Islet of Langerhans (tissue), 1 donor: ENCODE measurements around the gene CDC26.
"Not testable (repeated sequence)": the region's sequence is repeated elsewhere in the genome, so short reads cannot be mapped to it uniquely, and the experiment has no call there.

Experiments
- FAIRE-seq: peaks from one replicate; lab custom pipeline; 2011; peaks lifted over from hg19 to GRCh38; lab: Jason Lieb, UNC

The CDC26 gene

DNA sequence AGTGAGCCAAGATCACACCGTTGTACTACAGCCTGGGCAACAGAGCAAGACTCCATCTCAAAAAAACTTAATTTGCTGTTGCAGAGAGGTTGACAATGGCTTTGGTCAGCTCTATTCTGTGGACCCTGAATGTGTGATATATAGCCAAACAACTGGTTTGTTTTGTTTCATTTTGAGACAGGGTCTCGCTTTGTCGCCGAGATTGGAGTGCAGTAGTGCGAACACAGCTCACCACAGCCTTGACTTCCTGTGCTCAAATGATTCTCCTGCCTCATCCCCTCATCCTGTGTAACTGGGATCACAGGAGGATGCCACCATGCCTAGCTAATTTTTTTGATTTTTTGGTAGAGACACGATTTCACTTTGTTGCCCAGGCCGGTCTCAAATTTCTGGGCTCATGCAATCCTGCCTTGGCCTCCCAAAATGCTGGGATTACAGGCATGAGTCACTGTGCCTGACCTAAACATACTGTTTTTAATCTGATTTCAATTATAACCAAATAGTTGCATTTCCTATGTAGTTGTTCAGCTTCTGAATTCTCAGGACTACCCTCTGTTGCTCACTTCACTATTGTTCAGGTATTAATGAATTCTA, 18.0 kb upstream of the CDC26 start:
- FAIRE-seq = no peak

DNA sequence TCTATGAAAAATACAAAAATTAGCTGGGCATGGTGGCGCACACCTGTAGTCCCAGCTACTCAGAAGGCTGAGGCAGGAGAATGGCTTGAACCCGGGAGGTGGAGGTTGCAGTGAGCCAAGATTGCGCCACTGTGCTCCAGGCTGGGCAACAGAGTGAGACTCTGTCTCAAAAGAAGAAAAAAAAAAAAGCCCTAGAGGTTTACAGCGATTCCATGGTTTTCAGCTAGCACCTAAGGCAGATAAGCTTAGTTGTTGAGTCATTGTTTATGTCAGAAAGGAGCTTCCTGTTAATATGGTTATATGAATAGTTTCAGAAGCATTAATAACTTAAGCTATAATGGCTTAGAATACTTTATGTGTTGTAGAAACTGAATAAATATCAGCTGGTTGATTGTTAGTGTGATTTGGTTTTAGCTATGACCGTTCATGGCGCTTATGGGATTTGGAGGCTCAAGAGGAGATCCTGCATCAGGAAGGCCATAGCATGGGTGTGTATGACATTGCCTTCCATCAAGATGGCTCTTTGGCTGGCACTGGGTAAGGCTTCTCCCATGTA, 14.8 kb upstream of the CDC26 start:
- no peak for FAIRE-seq

DNA sequence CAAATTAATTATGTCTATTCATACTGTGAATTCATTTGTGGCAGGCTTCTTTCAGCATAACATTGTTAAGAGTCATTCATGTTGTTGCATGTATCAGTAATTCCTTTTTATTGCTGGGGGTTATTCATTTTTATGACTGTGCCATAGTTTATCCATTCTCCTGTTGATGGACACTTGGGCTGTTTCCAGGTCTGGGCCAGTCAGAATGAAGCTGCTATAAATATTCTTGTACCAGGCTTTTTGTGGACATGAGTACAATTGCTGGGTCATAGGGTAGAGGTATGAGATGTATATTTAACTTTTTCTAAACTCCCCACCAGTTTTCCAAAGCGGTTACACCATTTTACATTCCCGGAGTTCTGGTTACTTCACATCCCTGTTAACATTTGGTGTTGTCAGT, 13.7 kb upstream of the CDC26 start:
- no peak for FAIRE-seq

DNA sequence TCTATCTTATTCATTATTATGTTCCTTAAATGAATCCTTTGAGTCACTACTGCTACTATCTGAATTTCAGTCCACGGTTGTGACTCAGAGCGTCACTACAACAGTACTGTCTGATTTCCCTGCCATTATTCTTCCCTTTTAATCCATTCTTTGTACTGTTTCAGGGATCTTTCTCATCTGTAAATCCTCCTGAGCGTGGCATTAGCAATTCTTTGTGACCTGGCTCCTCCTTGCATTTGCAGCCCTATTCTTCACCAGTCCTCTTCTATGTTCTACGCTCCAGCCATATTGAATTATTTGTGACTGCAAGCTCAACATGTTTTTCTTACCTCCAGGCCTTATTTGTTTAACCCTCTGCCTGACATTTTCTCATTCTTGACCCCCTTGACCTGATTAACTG, 6.0 kb upstream of the CDC26 start:
- FAIRE-seq = no peak

DNA sequence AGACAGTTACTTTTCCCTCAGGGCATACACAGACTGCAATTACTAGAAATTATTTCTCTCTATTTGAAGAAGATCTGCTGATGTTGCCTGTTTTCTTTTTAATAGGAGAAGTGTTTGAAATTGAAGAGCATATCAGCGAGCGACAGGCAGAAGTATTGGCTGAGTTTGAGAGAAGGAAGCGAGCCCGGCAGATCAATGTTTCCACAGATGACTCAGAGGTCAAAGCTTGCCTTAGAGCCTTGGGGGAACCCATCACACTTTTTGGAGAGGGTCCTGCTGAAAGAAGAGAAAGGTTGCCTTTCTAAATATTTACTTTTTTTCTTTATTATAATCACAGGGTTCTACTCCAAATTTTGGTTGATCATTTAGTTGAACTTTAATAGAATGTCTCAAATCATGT, 3.5 kb upstream of the CDC26 start:
- FAIRE-seq = no peak

DNA sequence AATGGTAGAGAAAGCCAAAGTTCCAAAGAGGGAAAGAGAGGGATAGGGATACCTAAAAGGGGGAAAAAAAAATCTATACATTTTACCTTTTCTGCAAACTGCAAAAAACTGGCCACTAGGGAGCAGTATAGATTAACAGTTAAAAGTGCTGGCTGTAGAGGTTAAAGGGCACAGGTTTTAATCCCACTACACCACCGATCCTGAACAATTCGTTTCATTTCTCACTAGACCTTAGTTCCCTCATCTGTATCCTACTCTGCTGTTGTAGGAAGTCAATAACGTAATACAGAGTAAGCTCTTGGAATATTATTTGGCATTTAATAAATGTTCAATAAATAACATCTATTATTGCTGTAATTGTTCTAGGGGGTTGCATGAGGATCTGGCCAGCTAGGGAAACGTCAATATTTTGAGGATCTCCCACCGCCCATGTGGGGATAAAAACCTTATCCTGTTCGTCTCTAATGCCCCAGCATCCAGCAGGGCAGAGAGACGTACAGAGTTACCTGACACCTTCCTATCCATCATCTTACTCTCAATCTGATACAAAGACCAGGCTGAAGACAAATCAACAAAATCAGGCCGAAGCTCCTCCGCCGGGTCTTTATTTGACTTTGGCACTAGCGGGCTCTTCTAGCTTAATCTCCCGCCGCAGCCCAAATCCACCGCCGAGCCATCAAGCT, 757 bp downstream of the CDC26 start:
- FAIRE-seq = peak; percentile 64

DNA sequence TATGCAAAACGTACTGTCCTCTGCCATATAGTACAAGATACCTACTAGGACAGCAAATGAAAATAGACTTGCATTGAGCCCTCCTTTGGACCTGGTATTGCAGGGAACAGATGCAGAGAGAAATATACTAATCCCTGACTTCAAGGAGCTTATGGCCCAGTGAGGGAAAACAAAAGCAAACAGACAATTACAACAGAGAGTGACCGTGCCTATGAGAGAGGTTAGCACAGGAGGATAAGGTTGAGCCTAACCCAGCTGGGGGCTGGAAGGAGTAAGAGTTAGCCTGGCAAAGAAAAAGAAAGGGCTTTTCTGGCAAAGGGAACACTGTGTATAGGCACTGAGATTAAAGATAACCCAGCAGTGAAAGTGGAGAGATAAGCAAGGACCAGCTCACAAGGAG, 5.5 kb downstream of the CDC26 start:
- no peak for FAIRE-seq

DNA sequence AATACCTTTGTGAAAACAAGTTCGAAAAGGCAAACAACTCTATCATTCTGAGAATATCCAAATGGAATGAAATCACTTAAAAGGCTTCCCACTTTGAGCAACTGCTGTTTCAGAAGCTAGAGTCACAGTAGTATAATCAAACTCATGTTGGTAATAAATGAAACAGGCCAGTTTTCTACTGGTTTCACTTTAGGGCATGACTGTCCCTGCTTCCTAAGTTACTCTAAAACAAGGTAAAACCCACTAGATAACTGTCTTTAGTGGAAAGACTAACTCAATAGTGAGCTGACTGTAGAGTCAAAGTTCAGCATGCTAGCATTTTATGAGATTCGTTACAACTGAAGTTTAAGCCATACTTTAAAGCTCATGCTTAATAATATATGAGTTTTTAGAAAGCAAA, 6.0 kb downstream of the CDC26 start:
- FAIRE-seq = no peak

DNA sequence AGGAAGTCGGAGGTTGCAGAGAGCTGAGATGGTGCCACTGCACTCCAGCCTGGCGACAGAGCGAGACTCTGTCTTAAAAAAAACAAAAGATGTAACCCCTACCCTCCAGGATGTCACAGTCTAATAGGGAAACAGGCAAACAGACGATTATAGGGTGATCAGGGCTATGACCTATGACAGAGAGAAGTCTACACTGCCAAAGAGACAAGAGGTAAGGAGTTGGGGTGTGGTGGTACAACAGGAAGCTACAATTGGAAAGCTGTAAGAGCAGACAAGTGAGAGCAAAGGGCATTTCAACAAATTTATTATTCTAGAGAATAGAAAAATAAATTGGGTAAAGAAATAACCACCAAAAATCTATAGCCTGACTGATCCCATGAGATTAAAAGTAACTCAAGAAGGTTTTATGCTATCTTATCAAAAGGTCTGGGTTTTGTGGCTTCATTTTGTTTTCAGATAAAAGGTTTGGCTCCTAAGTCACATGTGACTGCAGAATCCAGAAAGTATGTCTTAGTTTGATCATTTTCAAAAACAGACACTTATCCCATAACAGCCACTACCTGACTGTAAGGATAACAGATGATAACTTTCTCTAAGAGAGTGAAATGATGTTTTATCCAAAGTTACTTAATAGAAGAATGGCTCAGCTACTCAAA, 7.3 kb downstream of the CDC26 start:
- FAIRE-seq = no peak

DNA sequence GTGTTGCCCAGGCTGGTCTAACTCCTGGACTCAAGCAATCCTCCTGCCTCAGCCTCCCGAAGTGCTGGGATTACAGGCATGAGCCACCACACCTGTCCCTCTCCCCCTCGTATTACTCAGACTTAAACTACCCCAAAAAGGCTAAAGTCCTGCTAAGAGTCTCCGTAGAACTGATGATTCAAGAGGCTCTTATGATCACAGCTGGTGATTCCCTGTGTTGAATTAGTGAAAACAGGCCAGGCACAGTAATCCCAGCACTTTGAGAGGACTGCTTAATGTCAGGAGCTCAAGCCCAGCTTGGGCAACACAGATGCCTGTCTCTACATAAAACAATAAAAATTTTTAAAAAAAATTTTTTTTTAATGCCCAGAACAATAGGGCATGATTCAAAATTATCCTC, 9.2 kb downstream of the CDC26 start:
- FAIRE-seq = no peak

DNA sequence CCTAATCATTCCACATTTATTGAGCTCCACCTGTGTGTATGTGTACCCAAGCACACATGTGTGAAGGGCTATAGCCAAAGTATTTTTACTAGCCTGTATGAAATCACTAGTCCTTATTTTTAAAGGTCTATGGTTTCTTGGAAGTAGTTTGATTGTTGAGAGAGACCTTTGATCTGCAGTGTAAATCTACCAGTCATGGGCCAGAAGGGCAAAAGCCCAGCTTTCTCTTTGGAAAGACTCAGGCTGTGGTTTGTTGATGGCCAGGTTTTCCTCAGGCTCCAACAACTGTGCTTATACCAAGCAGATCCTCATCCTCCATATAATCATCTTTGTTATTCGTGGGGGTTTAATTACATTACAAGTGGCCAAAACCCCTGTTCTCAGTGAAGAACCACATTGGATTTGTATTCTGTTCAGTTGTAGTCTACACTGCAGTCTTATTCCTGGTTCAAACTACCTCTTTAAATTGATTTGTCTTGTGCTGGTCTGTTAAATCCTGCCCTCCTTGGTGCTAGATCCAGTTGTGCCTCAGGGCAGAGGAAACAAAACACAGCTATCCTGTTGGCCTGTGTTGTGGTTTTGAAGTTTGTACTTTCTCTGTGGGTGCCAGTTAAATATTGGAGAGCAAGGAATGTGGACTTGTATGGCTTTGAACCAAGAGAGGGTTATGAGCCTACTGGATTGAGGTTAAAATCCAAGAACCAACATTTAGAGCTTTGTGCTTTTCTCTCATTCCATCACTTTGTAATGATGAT, 13.3 kb downstream of the CDC26 start:
- FAIRE-seq = no peak

DNA sequence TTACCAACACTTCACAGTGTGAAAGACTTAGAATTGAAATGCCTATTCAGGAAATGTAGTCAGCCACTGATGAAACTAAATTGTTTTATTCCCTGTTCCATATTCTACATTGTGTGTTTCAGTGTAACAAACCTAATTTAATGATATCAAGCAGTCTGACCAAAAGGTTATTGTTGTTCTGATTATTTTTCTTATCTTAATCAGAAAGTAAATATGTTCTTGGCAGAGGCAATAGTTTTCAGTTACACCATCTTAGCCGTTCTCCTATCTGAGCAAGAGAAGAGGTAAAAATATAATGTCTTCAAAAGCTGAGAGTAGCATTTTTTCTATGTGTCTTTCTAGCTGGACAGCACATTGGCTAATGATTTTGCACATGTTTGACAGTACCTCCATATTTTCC, 17.1 kb downstream of the CDC26 start:
- no peak for FAIRE-seq

DNA sequence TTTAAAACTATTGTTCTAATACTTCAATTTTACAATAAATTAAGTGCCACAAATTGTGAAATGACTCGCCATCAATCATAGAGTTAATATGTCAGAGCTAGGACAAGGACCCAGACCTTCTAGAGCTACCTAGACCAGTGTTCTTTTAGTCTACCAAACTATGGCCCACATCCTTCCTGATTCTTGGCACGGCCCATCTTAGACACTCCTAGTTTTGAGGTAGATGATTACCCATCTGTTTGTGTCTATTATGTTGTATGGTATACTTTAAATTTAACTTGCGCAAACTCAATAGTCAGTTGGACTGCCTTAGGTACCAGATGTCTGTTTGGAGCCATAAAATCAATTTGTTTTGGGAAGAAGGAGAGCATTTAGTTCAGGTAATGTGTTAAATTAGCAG, 17.5 kb downstream of the CDC26 start:
- FAIRE-seq = no peak

DNA sequence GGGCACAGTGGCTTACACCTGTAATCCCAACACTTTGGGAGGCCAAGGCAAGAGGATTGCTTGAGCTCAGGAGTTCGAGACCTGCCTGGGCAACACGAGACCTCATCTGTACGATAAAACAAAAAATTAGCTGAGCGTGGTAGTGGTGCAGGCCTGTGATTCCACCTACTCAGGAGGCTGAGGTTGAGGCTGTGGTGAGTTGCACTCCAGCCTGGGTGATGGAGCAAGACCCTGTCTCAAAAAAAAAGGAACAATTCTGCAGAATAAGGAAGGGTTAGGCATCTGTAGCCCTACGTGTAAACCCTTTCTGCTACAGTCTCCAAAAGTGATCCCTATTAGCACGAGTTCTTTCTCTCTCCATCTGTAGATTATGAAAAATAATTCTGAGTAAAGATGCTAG, 19.9 kb downstream of the CDC26 start:
- FAIRE-seq = no peak

DNA sequence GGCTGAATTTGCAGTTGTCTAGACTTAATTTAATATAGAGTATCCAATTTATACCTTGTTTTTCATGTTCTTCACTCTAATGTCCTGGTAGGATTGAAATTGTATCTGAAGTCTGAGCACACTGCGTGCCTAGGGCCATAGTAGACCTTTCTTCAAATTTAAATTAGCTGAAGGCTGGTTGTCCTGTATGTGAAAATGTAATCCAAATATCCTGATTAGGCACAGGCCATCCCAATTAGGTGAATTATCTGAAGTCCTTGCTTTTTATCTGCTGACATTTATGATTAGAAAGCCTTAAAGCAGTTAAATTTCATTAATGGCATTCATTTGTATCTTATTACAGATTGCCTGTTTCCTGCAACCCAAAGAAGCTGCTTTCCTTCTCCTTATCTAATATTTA, 20.4 kb downstream of the CDC26 start:
- FAIRE-seq = no peak

DNA sequence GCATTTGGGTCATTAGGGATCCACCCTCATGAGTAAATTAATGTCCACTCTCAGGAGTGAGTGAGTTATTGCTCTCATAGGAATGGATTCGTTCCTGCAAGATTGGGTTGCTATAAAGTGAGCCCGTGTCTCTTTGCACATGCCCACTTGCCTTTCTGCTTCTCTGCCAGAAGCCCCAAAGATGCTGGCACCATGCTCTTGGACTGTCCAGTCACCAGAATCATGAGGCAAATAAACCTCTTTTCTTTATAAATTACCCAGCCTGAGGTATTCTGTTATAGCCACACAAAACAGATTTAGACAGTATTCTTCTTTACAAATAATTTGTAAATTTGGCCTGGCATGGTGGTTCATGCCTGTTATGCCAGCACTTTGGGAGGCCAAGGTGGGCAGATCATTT, 24.6 kb downstream of the CDC26 start:
- FAIRE-seq = no peak

DNA sequence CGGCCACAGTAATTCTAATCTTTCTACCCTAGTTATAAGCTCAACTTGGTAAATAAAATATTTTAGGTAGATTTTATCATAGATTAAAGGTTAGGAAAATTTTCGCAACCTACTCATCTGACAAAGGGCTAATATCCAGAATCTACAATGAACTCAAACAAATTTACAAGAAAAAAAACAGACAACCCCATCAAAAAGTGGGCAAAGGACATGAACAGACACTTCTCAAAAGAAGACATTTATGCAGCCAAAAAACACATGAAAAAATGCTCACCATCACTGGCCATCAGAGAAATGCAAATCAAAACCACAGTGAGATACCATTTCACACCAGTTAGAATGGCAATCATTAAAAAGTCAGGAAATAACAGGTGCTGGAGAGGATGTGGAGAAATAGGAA, 25.7 kb downstream of the CDC26 start:
- not testable (repeated sequence) for FAIRE-seq

DNA sequence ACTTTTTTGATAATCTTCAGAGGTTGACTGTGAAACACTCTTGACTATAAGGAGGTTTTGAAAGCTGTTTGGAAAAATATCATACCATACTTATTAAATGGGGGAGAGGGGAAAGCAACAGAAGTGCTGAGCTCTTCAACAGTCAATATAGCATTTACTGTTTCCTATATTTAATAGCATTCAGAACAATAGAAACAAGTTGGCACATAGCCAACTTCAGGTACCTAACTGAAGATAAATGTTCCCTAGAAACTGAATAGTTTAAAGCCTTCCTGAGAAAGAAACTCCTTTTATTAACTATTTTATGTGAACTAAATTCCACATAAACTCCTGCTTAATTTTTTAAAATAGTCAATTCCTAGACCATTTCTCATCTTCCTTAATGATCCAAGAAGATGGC, 27.7 kb downstream of the CDC26 start:
- no peak for FAIRE-seq

DNA sequence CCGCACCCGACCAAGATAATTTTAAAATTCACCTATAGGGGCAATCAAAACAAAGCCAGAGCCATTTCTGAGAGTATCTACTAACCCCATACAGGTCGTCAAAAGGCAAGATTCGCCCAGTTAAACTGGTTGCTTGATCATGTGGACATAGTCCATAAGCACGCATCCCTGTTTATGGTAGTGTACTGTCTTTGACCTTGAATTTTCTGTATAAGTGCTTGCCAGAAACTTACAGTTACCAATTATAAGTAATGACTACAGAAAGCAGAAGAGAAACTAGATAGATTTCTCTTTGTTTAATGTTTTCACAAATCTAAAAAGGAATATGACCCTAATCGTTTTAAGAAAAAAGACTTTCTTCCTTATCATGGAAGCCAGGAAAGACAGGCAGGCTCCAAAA, 28.4 kb downstream of the CDC26 start:
- no peak for FAIRE-seq

DNA sequence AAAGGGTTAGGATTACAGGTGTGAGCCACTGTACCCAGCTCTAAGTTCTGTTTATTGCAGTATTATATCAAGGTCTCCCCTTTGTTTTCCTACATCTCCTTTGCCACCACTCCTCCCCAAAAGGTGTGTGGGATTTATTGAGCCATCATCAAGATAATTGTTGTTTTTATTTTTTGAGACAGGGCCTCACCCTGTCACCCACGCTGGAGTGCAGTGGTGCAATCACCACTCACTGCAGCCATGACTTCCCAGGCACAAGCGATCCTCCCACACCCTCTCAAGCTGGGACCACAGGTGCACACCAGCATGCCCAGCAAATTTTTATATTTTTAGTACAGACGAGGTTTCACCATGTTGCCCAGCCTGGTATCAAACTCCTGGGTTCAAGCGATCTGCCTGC, 29.5 kb downstream of the CDC26 start:
- no peak for FAIRE-seq

DNA sequence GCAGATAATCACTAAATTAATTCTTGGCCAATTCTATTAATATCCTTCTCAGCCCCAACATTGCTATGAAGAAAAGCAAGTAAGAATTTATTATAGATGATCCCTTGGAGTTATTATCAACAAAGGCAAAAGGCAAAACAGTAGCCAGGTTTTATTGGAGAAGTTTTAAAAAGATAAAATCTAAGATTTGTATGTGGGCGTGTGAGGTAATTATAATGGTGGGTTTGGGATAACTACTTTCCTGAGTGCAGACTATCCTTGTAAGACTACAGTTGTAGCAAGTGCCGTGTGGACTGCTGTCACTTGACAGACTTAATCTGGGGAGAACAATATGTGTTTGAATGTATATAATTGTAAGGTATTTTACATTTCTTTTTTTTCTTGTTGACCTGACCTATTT, 30.8 kb downstream of the CDC26 start:
- FAIRE-seq = no peak

DNA sequence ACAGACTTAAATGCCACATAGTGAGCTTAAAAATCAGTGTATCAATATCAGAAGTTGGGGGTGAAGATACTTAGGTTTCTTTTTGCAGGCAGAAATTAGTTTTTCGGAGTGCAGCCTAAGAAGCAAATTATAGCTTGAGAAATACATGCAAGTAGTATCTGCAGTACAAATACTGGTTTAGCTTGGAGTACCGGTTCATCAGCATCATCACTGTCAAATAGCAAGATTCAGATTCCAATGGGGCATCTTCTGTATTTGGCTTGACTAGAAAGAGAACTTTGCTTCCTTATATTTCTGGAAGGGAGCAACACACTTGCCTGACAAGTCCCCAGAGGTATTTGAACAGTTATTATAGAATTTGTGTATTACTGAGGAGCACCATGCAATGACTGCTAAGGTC, 34.2 kb downstream of the CDC26 start:
- no peak for FAIRE-seq

DNA sequence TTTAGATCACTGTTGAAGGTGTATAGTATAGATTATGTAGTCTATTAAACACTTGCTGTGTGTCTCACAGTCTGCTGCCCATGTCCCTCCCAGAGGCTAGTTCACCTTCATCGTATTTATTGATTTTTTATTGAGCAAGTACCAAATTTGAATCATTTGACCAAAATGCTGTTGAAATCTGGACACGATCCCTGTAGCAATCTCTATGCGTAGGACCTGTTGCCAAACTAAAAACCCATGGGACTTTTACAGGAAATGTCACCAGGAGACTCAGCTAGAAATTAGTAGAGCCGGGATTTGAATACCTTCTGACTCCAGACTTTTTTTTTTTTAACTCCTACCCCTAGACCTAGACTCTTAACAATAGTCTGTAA, 36.5 kb downstream of the CDC26 start:
- no peak for FAIRE-seq
